ENCODE measurements around the gene ENAH.
"Not testable (repeated sequence)": the region's sequence is repeated elsewhere in the genome, so short reads cannot be mapped to it uniquely, and the experiment has no call there.

Gene ENAH

DNA sequence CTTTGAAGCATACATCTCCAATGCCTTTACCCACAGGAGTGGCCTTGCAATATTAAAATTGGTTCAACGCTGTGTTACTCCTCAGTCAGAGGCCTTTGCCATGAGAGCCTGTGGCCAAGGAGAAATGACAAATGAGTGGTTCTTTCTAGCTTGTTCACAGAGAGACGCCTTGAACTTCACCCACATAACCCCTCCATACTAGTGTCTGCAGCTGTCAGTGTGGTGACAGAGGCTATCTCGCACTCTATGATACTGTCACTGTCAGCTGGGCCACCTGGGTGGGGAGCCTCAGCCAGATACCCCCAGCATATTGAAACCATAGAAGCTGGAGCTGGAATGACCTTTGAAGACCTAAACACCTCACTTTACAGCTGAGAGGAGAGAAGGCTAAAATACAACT is 167.7 kb downstream of the ENAH start:
- no peak for DNase-seq

GRCh38 chr1:225484657-225485214 is 168.2 kb downstream of the ENAH start:
- DNase-seq = no peak

DNA sequence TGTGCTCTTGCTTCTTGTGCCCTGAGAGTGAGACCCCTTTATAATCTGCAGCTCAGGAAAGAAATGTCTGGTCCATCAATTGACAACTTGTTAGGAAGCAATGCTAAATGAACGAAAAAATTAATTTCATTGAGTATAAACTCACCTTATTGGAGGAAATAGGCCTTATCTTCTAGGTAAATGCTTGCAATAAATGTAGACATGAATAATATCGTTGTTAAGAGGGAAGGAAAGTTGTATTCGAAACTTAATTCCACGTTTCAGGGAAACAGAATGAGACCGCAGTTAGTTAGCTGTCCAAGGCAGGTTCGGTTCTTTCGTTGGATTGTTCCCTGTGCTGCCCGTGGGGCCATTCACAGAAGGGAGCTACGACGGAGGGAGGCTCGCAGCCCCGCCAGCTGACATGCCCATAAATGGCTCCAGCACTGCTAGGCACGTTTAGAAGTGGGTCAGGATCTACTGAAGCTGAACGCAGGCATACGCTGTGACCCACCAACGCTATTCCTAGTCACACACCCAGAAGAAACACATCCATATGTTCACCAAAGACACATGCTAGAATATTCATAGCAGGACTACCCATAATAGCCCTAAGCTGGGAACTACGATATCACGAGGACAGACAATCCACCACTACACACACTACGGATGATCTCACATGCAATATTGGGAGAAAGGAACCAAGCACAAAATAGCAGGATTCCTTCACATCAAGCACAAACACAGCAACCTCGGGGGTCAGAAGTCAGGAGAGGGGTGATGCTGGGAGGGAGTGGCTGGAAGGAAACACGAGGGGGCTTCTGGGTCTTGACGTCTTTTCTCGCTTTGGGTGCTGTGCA is 168.9 kb downstream of the ENAH start:
- no peak for DNase-seq

- no peak for DNase-seq
Observed at GRCh38 chr1:225482421-225482950, 170.4 kb downstream of the ENAH start.

DNA sequence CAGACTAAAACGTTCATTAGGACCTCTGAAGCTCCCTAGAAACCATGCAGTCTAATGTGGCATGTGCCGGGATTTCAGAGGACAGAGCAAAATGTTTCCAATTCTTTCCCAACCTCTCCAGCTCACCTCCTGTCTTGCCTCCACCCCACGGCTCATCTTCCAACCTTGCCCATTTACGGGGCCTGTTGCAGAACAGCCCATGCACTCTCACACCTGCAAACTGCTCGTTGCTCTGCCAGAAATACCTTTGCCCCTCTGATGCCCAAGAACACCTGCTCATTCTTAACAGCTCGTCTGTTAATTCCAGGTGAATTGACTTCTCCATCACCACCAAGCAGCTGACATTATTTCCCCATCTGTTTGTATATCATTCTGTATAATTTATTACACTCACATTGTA is 171.2 kb downstream of the ENAH start:
- peak in 1 of 2 experiments; percentile 9 for DNase-seq

DNA sequence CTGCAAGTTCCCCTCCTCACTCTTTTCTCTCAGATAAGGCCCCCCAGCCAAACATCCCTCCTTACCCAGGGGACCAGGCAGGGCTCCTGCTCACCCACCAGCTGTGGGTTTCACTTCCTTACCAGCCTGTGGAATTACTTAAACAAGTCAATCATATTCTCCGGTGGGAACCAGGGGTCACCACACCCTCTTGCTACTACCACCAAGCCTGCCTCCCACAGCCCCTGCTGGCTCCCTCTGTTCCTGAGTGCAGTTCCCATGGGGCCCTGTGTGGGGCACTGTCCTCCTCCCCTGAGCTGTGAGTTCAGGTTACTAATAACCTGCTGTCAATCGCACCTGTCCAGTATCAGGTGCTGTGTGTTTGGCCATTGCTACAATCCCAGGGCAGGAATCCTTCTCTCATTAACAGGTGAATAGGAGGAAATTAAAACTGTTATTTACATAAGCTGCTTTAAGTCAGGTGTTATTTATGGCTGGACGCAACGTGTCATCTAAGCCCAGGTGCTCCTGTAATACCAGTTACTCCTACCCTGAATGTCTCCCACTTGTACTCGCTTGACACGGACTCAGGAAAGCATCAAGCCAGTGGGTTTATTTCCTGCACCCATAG is 172.0 kb downstream of the ENAH start:
- DNase-seq = peak; percentile 7 to 15

DNA sequence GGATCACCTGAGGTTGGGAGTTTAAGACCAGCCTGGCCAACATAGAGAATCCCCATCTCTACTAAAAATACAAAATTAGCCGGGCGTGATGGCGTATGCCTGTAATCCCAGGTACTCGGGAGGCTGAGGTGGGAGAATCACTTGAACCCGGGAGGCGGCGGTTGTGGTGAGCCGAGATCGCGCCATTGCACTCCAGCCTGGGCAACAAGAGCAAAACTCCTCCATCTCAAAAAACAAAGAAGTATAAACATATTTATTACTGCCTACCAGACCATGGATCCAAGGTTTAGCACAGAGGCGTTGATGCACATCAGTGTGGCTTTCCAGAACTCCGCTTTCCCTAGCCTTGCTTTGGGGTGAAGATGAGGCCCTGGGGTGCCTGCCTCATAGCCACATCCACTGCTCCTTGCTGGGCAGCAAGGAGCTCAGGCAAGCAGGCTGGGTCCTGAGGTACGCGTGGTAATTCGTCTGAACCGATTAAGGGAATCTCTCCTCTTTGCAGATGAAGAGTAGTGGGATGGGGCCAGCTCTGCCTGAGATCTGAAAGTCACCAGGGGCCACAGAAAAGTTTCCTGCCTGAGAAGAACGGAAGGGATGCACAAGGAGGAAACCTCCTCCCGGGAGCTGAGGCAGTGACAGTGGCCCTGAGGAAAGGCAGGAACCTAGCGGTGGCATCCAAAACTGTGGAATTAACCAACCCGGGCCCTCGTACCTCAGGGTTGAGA is 172.8 kb downstream of the ENAH start:
- no peak for DNase-seq

DNA sequence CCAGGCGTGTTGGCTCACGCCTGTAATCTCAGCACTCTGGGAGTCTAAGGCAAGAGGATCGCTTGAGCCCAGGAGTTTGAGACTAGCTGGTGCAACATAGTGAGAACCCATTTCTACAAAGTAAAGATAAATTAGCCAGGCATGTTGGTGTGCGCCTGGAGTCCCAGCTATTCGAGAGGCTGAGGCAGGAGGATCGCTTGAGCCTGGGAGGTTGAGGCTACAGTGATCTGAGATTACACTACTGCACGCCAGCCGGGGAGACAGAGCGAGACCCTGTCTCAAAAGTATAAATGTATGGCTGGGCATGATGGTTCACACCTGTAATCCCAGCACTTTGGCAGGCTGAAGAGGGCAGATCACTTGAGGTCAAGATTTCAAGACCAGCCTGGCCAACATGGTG is 173.6 kb downstream of the ENAH start:
- no peak for DNase-seq

GRCh38 chr1:225477296-225477911 is 175.5 kb downstream of the ENAH start:
- DNase-seq = no peak

GRCh38 chr1:225476538-225476988 is 176.4 kb downstream of the ENAH start:
- no peak for DNase-seq

DNA sequence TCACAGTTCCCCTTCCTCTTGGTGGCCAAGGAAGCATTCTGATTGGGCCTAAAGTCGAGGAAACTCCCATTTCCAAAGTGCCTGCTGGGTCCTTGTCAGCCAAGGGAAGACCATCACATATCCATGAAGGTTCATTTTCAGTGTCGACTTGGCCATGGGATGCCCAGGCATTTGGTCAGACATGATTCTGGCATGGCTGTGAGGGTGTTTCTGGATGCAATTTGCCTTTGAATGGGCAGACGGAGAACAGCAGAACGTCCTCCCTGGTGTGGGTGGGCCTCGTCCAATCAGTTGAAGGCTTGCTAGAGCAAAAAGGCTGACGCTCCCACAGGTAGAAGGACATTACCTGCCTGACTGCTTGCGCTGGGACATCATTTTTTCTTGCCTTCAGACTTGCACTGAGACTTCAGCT is 176.8 kb downstream of the ENAH start:
- no peak for DNase-seq

DNA sequence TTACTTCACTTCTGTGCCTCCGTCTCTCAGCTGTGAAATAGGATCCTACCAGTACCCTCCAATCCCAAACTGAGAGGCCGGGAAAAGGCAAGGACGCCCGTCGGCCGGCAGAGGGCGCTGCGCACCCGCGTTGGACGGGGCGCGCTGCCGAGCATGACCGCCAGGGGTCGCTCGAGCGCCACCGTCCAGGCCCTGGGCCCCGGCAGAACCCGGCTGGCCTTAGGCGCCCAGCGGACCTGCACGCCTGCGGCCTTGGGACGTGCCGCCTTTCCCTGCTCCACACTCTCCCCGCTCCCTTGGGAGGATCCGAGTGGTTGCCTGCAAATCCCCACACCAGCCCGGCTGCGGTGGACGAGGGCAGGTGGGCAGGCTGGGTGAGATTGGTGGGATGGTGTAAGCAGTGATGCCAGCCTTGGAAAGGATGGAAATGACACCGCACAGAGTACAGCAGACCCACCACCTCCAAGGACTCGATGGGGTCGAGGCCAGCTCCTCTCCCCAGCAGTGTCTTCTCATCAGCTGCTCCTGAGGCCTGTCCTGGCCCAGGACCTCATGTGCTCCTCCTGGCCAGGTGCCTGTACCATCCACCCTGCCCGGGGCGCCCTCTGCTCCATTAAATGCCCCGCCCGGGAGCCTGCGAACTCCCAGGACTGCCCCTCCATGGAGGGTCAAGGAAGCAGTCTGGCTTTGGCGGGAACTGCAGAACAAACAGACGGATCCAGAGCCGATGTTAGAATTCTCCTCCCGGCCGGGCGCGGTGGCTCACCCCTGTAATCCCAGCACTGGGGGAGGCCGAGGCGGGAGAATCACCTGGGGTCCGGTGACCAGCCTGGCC is 177.7 kb downstream of the ENAH start:
- DNase-seq = peak in 1 of 2 experiments; percentile 15

- no peak for DNase-seq
Observed at GRCh38 chr1:225474439-225474985, 178.4 kb downstream of the ENAH start.

DNA sequence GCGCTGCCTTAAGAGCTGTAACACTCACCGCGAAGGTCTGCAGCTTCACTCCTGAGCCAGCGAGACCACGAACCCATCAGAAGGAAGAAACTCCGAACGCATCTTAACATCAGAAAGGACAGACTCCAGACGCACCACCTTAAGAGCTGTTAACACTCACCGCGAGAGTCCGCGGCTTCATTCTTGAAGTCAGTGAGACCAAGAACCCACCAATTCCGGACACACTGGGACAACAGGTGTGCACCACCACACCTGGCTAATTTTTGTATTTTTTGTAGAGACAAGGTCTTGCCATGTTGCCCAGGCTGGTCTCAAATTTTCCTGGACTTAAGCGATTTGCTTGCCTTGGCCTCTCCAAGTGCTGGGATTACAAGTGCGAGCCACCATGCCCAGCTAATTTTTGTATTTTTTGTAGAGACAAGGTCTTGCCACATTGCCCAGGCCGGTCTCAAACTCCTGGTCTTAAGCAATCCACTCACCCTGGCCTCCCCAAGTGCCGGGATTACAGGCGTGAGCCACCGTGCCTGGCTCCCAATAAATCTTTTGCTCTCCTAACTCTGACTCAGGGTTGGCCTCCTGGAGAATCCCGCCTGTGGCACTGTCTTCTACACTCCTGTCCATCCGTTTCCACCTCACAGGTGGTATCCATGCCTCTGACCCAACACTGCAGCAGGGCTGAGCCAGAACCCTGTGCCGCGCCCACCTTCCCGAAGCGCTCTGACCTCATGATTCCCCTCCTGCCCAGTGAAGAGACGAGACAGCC is 179.1 kb downstream of the ENAH start:
- DNase-seq = not testable (repeated sequence)

DNA sequence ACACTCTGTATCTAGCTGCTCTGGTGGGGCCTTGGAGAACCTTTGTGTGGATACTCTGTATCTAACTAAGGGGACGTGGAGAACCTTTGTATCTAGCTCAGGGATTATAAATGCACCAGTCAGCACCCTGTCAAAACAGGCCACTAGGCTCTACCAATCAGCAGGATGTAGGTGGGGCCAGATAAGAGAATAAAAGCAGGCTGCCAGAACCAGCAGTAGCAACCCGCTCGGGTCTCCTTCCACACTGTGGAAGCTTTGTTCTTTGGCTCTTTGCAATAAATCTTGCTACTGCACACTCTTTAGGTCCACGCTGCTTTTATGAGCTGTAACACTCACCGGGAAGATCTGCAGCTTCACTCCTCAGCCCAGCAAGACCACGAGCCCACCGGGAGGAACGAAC is 179.7 kb downstream of the ENAH start:
- DNase-seq = not testable (repeated sequence)

GRCh38 chr1:225471453-225472301 is 181.2 kb downstream of the ENAH start:
- DNase-seq = no peak

- no peak for DNase-seq
Observed at GRCh38 chr1:225471109-225471452, 181.8 kb downstream of the ENAH start.

DNA sequence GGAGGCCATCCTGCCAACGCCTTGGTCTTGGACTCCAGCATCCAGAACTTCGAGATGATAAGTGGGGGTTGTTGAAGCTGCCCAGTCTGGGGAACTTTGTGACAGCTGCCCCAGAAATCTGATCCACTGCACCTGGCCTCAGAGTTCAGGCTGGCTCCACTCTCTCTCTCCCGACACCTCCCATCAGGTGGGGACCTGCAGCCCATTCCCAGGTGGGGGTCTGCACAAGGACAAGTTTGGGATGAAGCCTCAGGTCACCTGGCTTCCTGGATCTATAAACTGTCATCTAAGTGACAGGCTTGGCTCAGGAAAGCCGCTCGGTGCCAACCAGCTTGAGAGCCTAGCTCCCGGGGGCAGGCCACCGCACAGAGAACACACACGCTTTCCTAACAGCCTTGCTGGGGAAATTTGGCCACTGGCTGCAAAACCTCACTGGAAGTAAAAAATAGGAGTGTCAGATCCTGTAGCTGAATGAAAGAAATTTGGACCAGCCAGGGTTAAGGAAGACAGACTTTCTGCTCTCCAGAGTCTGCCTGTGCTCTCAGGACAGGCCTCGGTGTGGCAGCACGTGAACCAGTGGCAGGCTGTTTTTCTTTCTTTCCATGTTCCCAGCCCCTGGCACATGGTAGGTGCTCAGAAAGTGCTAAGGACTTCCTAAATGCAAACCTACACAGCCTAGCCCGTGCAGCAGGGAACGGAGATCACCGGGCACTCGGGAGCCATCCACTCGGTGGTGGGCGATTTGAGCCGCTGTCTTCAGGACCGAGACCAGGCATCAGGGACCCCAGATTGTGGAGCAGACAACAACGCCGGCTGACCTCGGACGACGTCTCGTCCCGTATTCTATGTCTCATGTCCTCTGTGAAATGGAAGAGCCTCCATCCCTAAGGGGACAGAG is 182.5 kb downstream of the ENAH start:
- no peak for DNase-seq

- no peak for DNase-seq
Observed at GRCh38 chr1:225469051-225469450, 183.9 kb downstream of the ENAH start.
